Measurements from ENCODE around the gene TXNDC2. TPM values are rescaled to one million over a fixed set of nuclear protein-coding genes. Genes with fewer than 3 reads are reported as not detected.

TXNDC2 gene
- total RNA-seq, 1 experiment from 2014 or later = not detected

DNA sequence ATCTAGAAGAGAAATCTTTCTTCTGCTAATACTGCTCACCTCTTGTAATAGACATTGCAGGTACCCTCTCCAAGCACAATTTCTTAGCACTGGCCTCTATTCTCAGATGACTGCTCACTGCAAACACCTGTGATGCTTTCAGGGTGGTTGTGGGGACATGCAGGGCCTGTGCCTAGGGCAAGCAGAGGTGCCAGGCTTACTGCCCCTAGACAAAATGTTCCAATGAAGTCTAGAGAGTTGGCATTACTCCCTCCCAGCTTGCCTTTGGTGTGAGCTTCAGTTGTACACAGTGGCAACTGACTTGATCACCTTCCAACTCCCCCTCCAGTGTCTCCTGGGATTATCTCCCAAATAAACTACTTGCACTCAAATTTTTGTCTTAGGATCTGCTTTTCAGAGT is 12.9 kb upstream of the TXNDC2 start:
- Histone ChIP-seq H3K36me3 (ENCODE audit: control insufficient read depth, insufficient read depth, low read length) (no peaks in the 10 kb centered on the region), H3K27me3 (replicated peaks; ENCODE audit: control insufficient read depth, insufficient read depth, low read length) (no peaks in the 10 kb centered on the region), H3K9me3 (no peaks in the 10 kb centered on the region), H3K4me1 (peaks cover 43% of the 10 kb centered on the region), H3K4me3 (ENCODE audit: low read depth, low read length) (no peak overlapping the region)
- H3K36me3 Mint-ChIP-seq (ENCODE audit: insufficient read depth, unreplicated experiment) = peaks cover 8% of the 10 kb centered on the region
- no TSS peak for BruUV-seq (replicated peaks)
- peaks cover 47% of the 10 kb centered on the region for H3K4me1 Mint-ChIP-seq (ENCODE audit: low read depth, unreplicated experiment)
- intact Hi-C loops (cut with micrococcal nuclease; ENCODE audit: unreplicated experiment) = no loop called here
- CTCF ChIA-PET = no interaction called here
- POLR2A ChIA-PET = no interaction called here
- H3K4me3 Mint-ChIP-seq (ENCODE audit: unreplicated experiment) = no peak overlapping the region
- no peak for DNase-seq
- H3K27ac Mint-ChIP-seq (ENCODE audit: unreplicated experiment) = no peak overlapping the region
- H3K9me3 Mint-ChIP-seq (ENCODE audit: unreplicated experiment) = no peaks in the 10 kb centered on the region
- H3K27me3 Mint-ChIP-seq (ENCODE audit: insufficient read depth, unreplicated experiment) = no peaks in the 10 kb centered on the region
- TF ChIP-seq CTCF (IDR thresholded peaks at IDR 0.05; ENCODE audit: insufficient read depth in 1 of 2, low read depth in 1 of 2, low read length in 1 of 2, severe bottlenecking in 1 of 2, unreplicated experiment in 1 of 2) = no peak

DNA sequence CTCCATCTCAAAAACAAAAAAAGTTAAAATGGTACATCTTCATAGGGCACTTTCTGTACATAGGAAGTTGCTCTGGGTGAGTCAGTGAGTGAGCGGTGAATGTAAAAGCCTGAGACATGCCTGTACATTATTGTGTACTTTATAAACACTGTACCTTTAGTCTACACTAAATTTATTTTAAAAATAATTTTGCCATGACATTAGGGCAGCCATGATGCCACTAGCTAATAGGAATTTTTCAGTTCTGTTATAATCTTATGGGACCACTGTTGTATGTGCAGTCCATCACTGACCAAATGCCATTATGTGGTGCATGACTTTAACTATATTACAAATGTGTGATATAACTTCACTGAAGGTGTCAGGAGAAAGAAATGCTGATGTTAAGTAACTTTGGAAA is 11.0 kb upstream of the TXNDC2 start:
- Histone ChIP-seq H3K9me3 (no peaks in the 10 kb centered on the region), H3K27me3 (replicated peaks; ENCODE audit: control insufficient read depth, insufficient read depth, low read length) (no peaks in the 10 kb centered on the region), H3K4me1 (peaks cover 38% of the 10 kb centered on the region), H3K36me3 (ENCODE audit: control insufficient read depth, insufficient read depth, low read length) (no peaks in the 10 kb centered on the region), H3K4me3 (ENCODE audit: low read depth, low read length) (no peak overlapping the region)
- DNase-seq = no peak
- peaks cover 8% of the 10 kb centered on the region for H3K36me3 Mint-ChIP-seq (ENCODE audit: insufficient read depth, unreplicated experiment)
- ChIA-PET POLR2A (no interaction called here), CTCF (no interaction called here)
- no peaks in the 10 kb centered on the region for H3K27me3 Mint-ChIP-seq (ENCODE audit: insufficient read depth, unreplicated experiment)
- BruUV-seq (replicated peaks) = no TSS peak
- H3K27ac Mint-ChIP-seq (ENCODE audit: unreplicated experiment) = peak overlapping the region; percentile 35
- H3K9me3 Mint-ChIP-seq (ENCODE audit: unreplicated experiment) = no peaks in the 10 kb centered on the region
- no peak for TF ChIP-seq CTCF (IDR thresholded peaks at IDR 0.05; ENCODE audit: insufficient read depth in 1 of 2, low read depth in 1 of 2, low read length in 1 of 2, severe bottlenecking in 1 of 2, unreplicated experiment in 1 of 2)
- no peak overlapping the region for H3K4me3 Mint-ChIP-seq (ENCODE audit: unreplicated experiment)
- intact Hi-C loops (cut with micrococcal nuclease; ENCODE audit: unreplicated experiment) = loop anchor here (5.0 kb wide), 1 partner anchor 137 kb away; no protein-coding TSS in a partner anchor
- peaks cover 33% of the 10 kb centered on the region for H3K4me1 Mint-ChIP-seq (ENCODE audit: low read depth, unreplicated experiment)

DNA sequence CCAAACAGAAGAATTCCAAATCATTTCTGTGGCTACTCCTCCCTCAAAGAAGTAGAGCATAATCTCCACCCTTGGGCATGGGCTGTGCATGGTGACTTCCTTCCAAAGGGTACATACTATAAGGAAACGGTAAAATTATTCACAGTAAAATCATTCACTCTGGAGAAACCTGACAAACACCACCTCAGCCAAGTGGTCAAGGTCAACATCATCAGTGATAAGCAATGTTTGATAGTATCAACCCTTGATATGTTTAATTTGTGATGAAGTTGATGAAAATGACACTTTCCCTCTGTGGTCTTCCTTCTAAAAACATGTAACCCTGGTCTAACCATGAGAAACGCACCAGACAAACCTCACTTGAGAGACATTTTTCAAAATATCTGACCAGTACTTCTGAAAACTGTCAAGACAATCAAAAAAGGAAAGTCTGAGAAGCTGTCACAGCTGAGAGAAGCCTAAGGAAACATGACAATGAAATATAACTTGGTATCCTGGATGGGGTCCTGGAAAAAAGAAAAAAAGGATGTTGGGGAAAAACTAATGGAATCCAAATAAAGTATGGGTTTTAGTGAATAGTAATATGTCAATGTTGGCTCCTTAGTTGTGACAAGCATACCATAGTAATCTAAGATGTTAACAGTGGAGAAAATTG is 9.4 kb upstream of the TXNDC2 start:
- BruUV-seq (replicated peaks) = no TSS peak
- H3K9me3 ChIP-seq = no peaks in the 10 kb centered on the region
- Mint-ChIP-seq H3K27me3 (ENCODE audit: insufficient read depth, unreplicated experiment) (no peaks in the 10 kb centered on the region), H3K9me3 (ENCODE audit: unreplicated experiment) (no peaks in the 10 kb centered on the region), H3K4me1 (ENCODE audit: low read depth, unreplicated experiment) (peaks cover 18% of the 10 kb centered on the region), H3K27ac (ENCODE audit: unreplicated experiment) (peak overlapping the region; percentile 78), H3K36me3 (ENCODE audit: insufficient read depth, unreplicated experiment) (peaks cover 8% of the 10 kb centered on the region), H3K4me3 (ENCODE audit: unreplicated experiment) (peak overlapping the region; percentile 58)
- POLR2A ChIA-PET = interaction anchor here (0.6 kb wide), 2 partner anchors 23 to 51 kb away, joined by 3 read pairs; no protein-coding TSS in a partner anchor
- H3K4me1 ChIP-seq = peaks cover 34% of the 10 kb centered on the region
- no peaks in the 10 kb centered on the region for H3K36me3 ChIP-seq (ENCODE audit: control insufficient read depth, insufficient read depth, low read length)
- TF ChIP-seq CTCF (IDR thresholded peaks at IDR 0.05; ENCODE audit: insufficient read depth in 1 of 2, low read depth in 1 of 2, low read length in 1 of 2, severe bottlenecking in 1 of 2, unreplicated experiment in 1 of 2) = no peak
- CTCF ChIA-PET = interaction anchor here (1.5 kb wide), 1 partner anchor 10 kb away, joined by 5 read pairs; the partner anchor contains the start of gene TXNDC2
- intact Hi-C loops (cut with micrococcal nuclease; ENCODE audit: unreplicated experiment) = loop anchor here (2.0 to 5.0 kb wide), 2 partner anchors 68 to 139 kb away; no protein-coding TSS in a partner anchor
- H3K27me3 ChIP-seq (replicated peaks; ENCODE audit: control insufficient read depth, insufficient read depth, low read length) = no peaks in the 10 kb centered on the region
- H3K4me3 ChIP-seq (ENCODE audit: low read depth, low read length) = no peak overlapping the region
- no peak for DNase-seq
